DND-41 (cell line): ENCODE results near the gene PIGZ.
"Not testable (repeated sequence)": the region's sequence is repeated elsewhere in the genome, so short reads cannot be mapped to it uniquely, and the experiment has no call there.

Experiments used
- EZH2 ChIP-seq: IDR thresholded peaks from 3 replicates; pipeline ENCODE4 v1.6.1; 2012; ENCODE audit warnings: borderline replicate concordance, low read depth, mild to moderate bottlenecking, moderate library complexity, low read length, inconsistent platforms; ENCODE audit not compliant: severe bottlenecking
- TF ChIP-seq, protein P1 (sequence below): IDR thresholded peaks from 2 replicates; pipeline ENCODE4 v1.5.1; 2012; ENCODE audit warnings: borderline replicate concordance, low read length, moderate library complexity, mild to moderate bottlenecking; ENCODE audit not compliant: poor library complexity, severe bottlenecking; ENCODE audit errors: extremely low read depth

DNA sequence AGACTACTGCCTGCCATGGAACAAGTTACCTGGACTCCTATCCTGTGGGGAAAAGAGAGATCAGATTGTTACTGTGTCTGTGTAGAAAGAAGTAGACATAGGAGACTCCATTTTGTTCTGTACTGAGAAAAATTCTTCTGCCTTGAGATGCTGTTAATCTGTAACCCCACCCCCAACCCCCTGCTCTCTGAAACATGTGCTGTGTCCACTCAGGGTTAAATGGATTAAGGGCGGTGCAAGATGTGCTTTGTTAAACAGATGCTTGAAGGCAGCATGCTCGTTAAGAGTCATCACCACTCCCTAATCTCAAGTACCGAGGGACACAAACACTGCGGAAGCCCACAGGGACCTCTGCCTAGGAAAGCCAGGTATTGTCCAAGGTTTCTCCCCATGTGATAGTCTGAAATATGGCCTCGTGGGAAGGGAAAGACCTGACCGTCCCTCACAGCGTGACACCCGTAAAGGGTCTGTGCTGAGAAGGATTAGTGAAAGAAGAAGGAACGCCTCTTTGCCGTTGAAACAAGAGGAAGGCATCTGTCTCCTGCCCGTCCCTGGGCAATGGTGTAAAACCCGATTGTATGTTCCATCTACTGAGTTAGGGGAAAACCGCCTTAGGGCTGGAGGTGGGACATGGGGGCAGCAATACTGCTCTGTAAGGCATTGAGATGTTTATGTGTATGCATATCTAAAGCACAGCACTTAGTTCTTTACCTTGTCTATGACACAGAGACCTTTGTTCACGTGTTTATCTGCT lies 24.4 kb downstream of the PIGZ start:
- not testable (repeated sequence) for TF ChIP-seq EZH2
- TF ChIP-seq, protein P1, sequence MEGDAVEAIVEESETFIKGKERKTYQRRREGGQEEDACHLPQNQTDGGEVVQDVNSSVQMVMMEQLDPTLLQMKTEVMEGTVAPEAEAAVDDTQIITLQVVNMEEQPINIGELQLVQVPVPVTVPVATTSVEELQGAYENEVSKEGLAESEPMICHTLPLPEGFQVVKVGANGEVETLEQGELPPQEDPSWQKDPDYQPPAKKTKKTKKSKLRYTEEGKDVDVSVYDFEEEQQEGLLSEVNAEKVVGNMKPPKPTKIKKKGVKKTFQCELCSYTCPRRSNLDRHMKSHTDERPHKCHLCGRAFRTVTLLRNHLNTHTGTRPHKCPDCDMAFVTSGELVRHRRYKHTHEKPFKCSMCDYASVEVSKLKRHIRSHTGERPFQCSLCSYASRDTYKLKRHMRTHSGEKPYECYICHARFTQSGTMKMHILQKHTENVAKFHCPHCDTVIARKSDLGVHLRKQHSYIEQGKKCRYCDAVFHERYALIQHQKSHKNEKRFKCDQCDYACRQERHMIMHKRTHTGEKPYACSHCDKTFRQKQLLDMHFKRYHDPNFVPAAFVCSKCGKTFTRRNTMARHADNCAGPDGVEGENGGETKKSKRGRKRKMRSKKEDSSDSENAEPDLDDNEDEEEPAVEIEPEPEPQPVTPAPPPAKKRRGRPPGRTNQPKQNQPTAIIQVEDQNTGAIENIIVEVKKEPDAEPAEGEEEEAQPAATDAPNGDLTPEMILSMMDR, result not testable (repeated sequence)
